ENCODE measurements around the gene PLEKHH1.

GRCh38 chr14:67514650-67515385 is 18.3 kb upstream of the PLEKHH1 start:
- peak in 2 of 3 donors; percentile 9 to 29 for TF ChIP-seq POLR2AphosphoS5 (IDR thresholded peaks at IDR 0.05)
- TF ChIP-seq, protein P1, sequence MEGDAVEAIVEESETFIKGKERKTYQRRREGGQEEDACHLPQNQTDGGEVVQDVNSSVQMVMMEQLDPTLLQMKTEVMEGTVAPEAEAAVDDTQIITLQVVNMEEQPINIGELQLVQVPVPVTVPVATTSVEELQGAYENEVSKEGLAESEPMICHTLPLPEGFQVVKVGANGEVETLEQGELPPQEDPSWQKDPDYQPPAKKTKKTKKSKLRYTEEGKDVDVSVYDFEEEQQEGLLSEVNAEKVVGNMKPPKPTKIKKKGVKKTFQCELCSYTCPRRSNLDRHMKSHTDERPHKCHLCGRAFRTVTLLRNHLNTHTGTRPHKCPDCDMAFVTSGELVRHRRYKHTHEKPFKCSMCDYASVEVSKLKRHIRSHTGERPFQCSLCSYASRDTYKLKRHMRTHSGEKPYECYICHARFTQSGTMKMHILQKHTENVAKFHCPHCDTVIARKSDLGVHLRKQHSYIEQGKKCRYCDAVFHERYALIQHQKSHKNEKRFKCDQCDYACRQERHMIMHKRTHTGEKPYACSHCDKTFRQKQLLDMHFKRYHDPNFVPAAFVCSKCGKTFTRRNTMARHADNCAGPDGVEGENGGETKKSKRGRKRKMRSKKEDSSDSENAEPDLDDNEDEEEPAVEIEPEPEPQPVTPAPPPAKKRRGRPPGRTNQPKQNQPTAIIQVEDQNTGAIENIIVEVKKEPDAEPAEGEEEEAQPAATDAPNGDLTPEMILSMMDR (IDR thresholded peaks at IDR 0.05) = no peak
- peak; percentile 21 for TF ChIP-seq POLR2A (IDR thresholded peaks at IDR 0.05)

Measured in transverse colon (tissue), 4 donors.